Stomach smooth muscle (tissue), 2 donors: Measurements from ENCODE around the gene CHD1.

Experiments used
- H3K27ac ChIP-seq: one replicate; pipeline ENCODE4 v1.7.0; 2013; ENCODE audit warnings: mild to moderate bottlenecking, low read length, inconsistent platforms
- H3K27me3 ChIP-seq, 2 donors: one replicate each; pipeline ENCODE4 v1.7.0; 2013; ENCODE audit warnings: low read length in 2 of 2; ENCODE audit not compliant: insufficient read depth in 2 of 2, control insufficient read depth in 1 of 2
- H3K36me3 ChIP-seq, 2 donors: one replicate each; pipeline ENCODE4 v1.7.0; 2013; ENCODE audit warnings: low read length in 2 of 2; ENCODE audit not compliant: control insufficient read depth in 2 of 2, insufficient read depth in 2 of 2
- H3K4me1 ChIP-seq: one replicate; pipeline ENCODE4 v1.7.0; 2013; ENCODE audit warnings: low read length; ENCODE audit not compliant: control insufficient read depth, insufficient read depth
- H3K4me3 ChIP-seq, 2 donors: one replicate each; pipeline ENCODE4 v1.7.0; 2013; ENCODE audit warnings: low read length in 2 of 2
- H3K9ac ChIP-seq, 2 donors: one replicate each; pipeline ENCODE4 v1.7.0; 2013; ENCODE audit warnings: low read length in 2 of 2, mild to moderate bottlenecking in 1 of 2
- H3K9me3 ChIP-seq, 2 donors: one replicate each; pipeline ENCODE4 v1.7.0; 2013; ENCODE audit warnings: low read length in 2 of 2; ENCODE audit not compliant: control insufficient read depth in 2 of 2
- donor health status: healthy.
- donor health status: Pancreatic carcinoma.

The CHD1 gene

DNA sequence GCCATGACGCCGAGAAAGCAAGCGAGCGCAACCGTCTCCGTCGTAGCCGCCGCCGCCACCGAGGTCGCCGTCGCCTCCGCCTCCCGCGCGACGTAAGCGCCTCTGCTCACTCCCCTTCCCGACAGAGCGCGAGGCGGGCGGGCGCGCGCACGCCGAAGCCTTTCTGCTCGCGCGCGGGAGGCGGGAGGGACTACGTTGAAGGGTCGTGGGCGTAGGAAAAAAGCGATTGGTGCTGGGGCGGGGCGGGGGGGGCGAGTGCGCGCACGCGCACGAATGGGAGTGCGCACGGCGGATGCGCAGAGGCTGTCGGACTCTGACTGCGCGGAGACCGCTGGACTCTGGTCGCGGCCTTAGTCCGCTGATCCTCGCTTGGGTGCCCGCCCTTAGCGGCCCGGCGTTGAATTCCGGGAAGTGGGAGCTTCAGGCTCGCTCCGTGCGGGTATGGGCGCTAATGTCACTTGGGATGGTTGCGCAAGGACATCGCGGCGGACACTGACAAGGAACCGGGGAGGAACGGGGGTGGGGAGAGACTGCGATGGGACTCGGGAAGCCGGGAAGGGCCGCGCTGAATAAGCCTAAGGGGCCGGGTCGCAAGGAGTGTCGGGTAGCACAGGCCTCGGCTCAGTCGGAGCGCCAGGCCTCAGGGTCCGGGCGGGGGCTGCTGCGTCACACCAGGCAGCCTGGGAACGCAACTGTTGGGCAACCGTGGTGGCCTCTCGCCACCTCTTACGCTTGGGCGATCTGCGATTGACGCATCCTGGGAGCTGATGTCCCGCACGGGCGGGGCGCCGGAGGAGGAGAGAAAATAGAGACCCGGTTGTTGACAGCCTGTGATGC, at the start of gene CHD1:
CHD1 (minus strand) TSS at position 135 of the 837 bp plus-strand sequence. CDS start 2,621 bp downstream, outside the sequence.
- peak within 1 kb of the TSS; percentile 91 to 92 for H3K4me3 ChIP-seq
- H3K27ac ChIP-seq, result peak within 1 kb of the TSS; percentile 100
- H3K36me3 ChIP-seq, result peaks cover 0 to 4% of the 10 kb centered on the region in 2 donors
- H3K27me3 ChIP-seq, result no peaks in the 10 kb centered on the region
- no peaks in the 10 kb centered on the region for H3K4me1 ChIP-seq
- peak within 1 kb of the TSS; percentile 100 for H3K9ac ChIP-seq
- no peaks in the 10 kb centered on the region for H3K9me3 ChIP-seq

DNA sequence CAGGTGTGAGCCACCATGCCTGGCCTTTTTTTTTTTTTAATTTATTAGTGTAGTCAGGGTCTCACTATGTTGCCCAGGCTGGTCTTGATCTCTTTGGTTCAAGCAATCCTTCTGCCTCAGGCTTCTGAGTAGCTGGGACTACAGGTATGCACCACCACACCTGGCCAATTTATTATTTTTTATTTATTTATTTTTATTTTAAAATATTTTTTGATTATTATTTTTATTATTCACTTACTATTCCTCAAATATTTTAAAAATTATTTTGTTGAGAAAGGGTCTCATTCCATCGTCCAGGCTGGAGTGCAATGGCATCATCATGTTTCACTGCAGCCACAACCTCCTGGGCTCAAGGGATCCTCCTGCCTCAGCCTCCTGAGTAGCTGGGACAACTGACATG, 49.7 kb upstream of the CHD1 start:
- Histone ChIP-seq H3K4me3 (no peak overlapping the region), H3K27me3 (no peaks in the 10 kb centered on the region), H3K27ac (no peak overlapping the region), H3K36me3 (no peaks in the 10 kb centered on the region), H3K9ac (no peak overlapping the region), H3K9me3 (no peaks in the 10 kb centered on the region), H3K4me1 (no peaks in the 10 kb centered on the region)

DNA sequence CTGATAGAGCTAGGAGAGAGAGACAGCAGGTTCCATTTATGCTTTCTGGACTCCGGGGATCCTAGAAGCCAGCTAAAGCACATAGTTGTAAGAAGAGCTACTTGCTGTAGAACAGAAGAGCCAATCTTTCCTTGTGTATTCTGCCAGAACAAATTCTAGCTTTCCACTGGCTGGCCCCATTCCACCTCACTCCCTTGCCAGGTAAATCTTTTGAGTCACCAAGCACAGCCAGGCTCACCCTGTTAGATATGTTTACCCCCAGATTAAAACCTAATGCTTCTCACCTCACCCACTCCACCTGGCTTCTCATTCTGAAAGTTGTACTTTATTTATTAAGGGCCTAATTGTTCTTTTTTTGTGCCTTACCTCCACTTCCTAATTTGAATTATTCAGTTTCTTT, 48.9 kb upstream of the CHD1 start:
- no peaks in the 10 kb centered on the region for H3K4me1 ChIP-seq
- H3K9me3 ChIP-seq, result no peaks in the 10 kb centered on the region
- H3K27ac ChIP-seq, result no peak overlapping the region
- no peaks in the 10 kb centered on the region for H3K27me3 ChIP-seq
- H3K4me3 ChIP-seq, result no peak overlapping the region
- H3K36me3 ChIP-seq, result no peaks in the 10 kb centered on the region
- no peak overlapping the region for H3K9ac ChIP-seq

DNA sequence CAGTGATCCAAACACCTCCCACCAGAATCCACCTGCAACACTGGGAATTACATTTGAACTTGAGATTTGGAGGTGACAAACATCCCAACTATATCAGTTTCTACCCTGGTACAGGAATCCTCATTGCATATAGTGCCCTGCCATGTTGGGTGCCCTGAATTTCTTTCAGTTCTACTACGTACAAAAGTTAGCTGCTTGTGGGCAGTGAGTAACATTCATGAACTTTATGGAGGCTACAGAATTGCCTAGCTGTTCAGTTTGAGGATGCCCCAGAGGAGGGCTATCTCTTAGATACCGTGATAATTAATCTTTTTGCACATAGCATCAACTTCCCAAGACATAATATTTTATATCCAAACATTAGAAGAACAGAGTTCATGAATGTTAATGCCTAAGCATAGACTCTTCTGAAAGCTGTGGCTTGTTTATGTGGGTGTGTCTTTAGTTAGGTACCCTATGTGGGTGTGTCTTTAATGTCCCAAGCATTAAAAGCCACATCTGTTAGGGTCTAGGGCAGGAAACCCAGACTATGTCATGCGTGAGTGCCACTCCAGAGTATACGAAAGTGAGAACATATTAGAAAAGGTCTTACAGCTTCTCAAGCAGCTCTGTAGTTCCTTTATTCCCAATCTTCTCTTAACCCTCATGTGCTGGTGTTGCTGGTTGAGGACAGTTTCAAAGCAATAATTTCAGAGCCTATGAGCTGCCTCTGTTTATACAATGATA, 47.0 kb upstream of the CHD1 start:
- Histone ChIP-seq H3K9me3 (no peaks in the 10 kb centered on the region), H3K4me3 (no peak overlapping the region), H3K36me3 (no peaks in the 10 kb centered on the region), H3K27ac (no peak overlapping the region), H3K27me3 (no peaks in the 10 kb centered on the region), H3K9ac (no peak overlapping the region), H3K4me1 (no peaks in the 10 kb centered on the region)

DNA sequence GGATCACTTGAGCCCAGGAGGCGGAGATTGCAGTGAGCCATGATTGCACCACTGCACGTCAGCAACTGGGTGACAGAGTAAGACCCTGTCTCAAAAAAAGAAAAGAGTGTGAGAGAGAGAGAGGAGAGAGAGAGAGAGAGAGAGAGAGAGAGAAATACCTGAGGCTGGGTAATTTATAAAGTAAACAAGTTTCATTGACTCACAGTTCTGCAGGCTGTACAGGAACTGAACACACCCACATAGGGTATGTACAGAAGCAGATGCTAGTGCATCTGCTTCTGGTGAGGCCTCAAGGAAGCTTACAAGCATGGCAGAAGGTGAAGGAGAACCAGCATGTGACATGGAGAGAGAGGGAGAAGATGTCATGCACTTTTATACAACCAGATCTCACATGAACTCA, 46.4 kb upstream of the CHD1 start:
- no peak overlapping the region for H3K4me3 ChIP-seq
- H3K27me3 ChIP-seq, result no peaks in the 10 kb centered on the region
- no peaks in the 10 kb centered on the region for H3K36me3 ChIP-seq
- H3K9ac ChIP-seq, result no peak overlapping the region
- no peaks in the 10 kb centered on the region for H3K9me3 ChIP-seq
- no peak overlapping the region for H3K27ac ChIP-seq
- no peaks in the 10 kb centered on the region for H3K4me1 ChIP-seq

DNA sequence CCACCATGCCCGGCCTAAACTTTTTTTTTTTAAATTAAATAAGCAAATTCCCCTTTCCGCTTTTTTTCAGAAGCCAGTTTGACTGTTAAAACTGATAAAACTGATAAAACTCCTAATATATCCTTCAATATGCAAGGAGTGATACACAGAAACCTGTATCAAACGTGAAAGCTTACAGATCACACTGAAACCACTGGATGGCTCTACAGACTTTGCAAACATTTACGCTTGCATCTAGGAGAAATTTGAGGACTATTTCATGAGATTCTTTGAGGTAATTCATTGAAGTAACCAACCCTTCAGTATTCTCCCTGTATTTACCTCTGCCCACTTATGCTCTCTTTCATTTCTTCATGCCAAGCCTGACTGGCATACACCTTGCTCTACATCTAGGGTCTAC, 40.6 kb upstream of the CHD1 start:
- Histone ChIP-seq H3K4me1 (no peaks in the 10 kb centered on the region), H3K4me3 (no peak overlapping the region), H3K9me3 (no peaks in the 10 kb centered on the region), H3K27ac (no peak overlapping the region), H3K9ac (no peak overlapping the region), H3K36me3 (no peaks in the 10 kb centered on the region), H3K27me3 (no peaks in the 10 kb centered on the region)

DNA sequence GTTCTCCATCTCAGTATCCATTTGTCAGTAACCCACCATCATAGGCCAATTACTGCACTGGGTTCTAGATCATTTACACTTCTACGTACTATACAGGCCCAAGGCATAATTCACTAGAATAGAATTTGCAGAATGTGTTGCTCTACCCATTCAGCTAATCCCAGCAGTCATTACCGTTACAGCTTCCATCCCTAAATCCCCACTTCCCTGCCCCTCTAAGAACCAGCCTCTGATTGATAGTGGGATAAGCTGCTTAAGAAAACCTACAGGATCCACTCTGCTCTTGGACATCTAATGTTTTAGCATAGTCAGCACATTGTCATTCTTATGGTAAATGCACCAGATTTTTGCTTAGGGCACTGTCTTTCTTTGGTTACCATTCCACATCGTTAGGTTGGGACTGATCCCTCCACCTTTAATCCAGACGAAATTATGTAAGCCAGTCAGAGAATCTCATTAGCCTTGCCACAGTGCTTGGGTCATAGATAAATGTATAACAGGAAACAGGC, 39.3 kb upstream of the CHD1 start:
- H3K9me3 ChIP-seq, result no peaks in the 10 kb centered on the region
- H3K27me3 ChIP-seq, result no peaks in the 10 kb centered on the region
- H3K4me1 ChIP-seq, result no peaks in the 10 kb centered on the region
- no peak overlapping the region for H3K4me3 ChIP-seq
- no peaks in the 10 kb centered on the region for H3K36me3 ChIP-seq
- H3K9ac ChIP-seq, result no peak overlapping the region
- no peak overlapping the region for H3K27ac ChIP-seq

DNA sequence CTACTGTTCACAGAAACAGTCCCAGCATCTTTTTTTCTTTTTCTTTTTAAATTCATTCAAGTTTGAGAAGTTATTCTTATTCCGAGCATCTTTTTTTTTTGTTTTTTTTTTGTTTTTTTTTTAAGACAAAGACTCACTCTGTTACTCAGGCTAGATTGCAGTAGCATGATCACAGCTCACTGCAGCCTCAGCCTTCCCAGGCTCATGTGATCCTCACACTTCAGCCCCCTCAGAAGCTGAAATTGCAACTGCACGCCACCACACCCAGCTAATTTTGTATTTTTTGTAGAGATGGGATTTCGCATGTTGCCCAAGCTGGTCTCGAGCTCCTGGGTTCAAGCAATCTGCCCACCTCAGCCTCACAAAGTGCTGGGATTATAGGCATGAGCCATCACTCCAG, 36.4 kb upstream of the CHD1 start:
- Histone ChIP-seq H3K27ac (no peak overlapping the region), H3K9me3 (no peaks in the 10 kb centered on the region), H3K9ac (no peak overlapping the region), H3K4me3 (no peak overlapping the region), H3K36me3 (peaks cover 0 to 3% of the 10 kb centered on the region in 2 donors), H3K27me3 (no peaks in the 10 kb centered on the region), H3K4me1 (no peaks in the 10 kb centered on the region)

DNA sequence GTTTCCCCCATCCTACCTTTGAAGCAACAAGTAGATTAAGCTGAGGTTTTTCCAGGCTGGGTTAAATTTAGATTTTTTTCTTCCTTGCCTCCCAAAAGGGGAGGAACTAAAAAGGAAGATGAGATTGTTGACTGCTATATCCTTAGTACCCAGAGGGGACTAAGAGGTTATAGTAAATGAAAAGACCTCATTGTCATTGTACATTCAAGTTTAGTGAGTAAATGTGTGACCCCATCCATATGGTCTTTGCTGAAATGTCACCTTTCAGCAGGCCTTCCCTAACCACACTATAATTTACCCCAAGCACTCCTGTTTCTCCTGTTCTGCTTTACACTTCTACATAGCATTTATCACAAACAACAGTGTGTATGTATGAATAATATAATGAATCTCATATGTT, 35.8 kb upstream of the CHD1 start:
- no peaks in the 10 kb centered on the region for H3K27me3 ChIP-seq
- H3K36me3 ChIP-seq, result peaks cover 0 to 3% of the 10 kb centered on the region in 2 donors
- H3K4me3 ChIP-seq, result no peak overlapping the region
- H3K27ac ChIP-seq, result no peak overlapping the region
- H3K9me3 ChIP-seq, result no peaks in the 10 kb centered on the region
- no peak overlapping the region for H3K9ac ChIP-seq
- no peaks in the 10 kb centered on the region for H3K4me1 ChIP-seq

DNA sequence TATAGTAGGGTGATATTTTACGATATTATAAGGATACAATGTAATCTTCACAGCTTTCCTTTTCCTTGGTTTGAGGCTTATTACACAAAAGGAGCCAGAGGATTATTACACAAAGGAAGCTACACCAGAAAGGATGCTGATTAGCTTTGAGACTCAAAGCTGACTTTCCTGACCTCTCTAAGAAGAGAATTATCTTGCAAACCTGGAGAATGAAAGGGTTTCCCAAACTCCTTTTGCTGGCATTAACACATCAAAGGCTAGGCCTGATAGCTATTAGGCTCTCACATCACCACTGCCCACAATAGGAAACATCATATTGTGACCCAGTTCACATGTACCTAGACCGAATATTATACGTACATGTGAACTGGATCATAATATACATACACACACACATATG, 34.2 kb upstream of the CHD1 start:
- Histone ChIP-seq H3K27ac (no peak overlapping the region), H3K4me3 (no peak overlapping the region), H3K36me3 (peaks cover 0 to 3% of the 10 kb centered on the region in 2 donors), H3K27me3 (no peaks in the 10 kb centered on the region), H3K9ac (no peak overlapping the region), H3K4me1 (no peaks in the 10 kb centered on the region), H3K9me3 (no peaks in the 10 kb centered on the region)

DNA sequence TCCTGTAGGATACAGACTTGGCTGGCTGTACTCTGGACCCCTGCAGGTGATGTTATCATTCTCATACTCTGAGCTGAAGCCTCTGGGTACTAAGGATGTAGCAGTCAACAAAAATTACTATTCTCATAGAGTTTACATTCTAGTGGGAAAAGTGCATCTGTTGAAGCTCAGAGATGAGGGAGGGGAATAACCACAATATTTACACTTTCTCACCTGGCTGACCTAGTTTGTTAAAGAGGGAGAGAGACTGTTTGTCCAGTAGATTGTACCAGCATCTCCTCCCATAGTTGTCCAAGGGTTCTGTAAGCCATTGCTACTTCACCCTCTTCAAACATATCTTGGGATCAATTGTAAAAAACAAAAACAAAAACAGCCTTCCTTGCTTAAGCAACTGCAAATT, 33.8 kb upstream of the CHD1 start:
- H3K9ac ChIP-seq, result no peak overlapping the region
- H3K4me3 ChIP-seq, result no peak overlapping the region
- H3K36me3 ChIP-seq, result peaks cover 0 to 3% of the 10 kb centered on the region in 2 donors
- H3K27me3 ChIP-seq, result no peaks in the 10 kb centered on the region
- H3K27ac ChIP-seq, result no peak overlapping the region
- H3K9me3 ChIP-seq, result no peaks in the 10 kb centered on the region
- H3K4me1 ChIP-seq, result no peaks in the 10 kb centered on the region
